ENCODE results near the gene STAC2.
A peak's percentile ranks its signal among the peaks of the same experiment; 100 is the strongest.
"Not testable (repeated sequence)": the region's sequence is repeated elsewhere in the genome, so short reads cannot be mapped to it uniquely, and the experiment has no call there.

STAC2 gene

DNA sequence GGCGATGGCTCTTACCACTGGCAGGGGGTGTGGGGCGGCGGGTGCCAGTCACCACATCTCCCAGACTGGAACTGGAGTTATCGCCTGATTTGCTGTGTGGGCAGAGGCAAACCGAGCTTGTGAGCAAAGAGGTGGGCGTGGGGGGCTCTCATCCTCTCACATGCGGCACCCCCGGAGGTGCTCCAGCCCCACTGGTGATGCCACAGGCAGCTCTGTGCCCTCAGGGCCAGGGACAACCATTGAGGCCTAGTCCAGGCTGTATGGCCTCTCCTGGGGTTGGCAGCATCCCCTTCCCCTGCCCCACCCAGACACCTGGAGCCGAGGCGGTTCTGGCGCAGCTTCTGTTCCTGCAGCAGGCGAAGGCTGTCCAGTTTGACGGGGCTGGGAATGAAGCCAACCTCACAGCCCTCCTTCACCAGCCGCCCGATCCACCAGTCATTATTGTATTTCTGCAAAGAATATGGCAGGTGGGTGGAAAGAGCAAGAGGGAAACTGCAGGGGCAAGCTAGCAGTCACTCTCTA, 39.2 kb downstream of the STAC2 start:
- no peak for DNase-seq (ENCODE audit: low read depth)

DNA sequence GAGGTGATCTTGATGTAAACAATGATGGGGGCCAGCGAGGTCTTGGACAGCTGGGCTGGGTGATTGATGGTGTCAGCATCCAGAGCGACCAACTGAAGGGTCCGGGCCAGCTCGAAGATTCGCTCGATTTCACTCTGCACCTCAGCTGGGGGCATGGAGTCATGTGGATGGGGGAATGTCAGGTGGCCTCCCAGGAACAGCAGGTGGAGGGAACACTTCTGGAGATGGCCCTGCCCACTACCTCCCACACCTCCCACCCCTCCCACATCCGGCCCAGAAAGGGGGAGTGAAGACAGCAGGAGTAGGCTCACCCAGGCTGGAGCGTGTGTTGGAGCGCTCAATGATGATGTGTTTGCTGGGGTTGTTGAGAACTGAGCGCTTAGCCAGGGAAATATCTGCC, 42.0 kb downstream of the STAC2 start:
- no peak for DNase-seq (ENCODE audit: low read depth)

DNA sequence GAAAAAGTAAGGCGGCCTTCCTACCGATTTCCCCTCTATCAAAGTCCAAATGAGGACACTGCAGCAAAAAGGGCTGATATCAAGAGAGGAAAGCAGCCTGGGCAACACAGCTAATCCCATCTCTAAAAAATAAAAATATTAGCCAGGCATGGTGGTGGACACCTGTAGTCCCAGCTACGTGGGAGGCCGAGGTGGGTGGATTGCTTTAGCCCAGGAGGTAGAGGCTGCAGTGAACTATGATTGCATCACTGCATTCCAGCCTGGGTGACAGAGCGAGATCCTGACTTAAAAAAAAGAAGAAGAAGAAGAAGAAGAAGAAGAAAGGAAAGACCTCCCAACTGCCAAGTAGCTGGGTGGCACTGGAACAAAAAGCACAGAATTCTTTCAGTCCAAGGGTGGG, 42.7 kb downstream of the STAC2 start:
- DNase-seq (ENCODE audit: low read depth): no peak

DNA sequence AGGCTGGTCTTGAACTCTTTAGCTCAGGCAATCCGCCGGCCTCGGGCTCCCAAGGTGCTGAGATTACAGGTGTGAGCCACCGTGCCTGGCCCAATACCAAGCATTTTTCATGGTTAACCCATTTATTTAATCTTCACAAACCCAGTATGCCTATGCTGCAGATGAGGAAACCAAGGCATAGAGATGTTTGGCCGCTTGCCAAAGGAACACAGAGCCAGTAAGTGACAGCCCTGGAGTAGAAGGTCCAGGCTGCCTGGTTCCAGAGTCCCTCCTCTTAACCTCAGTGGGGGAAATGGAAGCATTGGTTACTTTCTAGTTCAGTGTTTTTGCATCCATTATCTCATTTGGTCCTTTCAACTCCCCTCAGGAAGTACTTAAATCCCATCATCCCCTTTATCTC, 44.4 kb downstream of the STAC2 start:
- DNase-seq (ENCODE audit: low read depth): no peak

DNA sequence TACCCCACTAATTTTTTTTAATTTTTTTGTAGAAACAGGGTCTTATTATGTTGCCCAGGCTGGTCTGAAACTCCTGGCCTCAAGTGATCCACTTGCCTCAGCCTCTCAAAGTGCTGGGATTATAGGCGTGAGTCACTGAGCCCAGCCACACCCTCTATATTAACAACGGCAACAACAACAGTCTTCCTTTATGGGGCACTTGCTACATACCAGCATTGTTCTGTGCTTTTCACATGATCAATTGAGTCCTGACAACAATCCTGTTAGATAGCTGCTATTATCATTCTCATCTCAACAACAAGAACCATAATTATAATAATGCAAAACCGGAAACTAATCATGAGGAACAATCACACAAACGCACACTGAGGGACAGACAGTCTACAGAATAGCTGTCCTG, 47.2 kb downstream of the STAC2 start:
- no peak for DNase-seq (ENCODE audit: low read depth)

DNA sequence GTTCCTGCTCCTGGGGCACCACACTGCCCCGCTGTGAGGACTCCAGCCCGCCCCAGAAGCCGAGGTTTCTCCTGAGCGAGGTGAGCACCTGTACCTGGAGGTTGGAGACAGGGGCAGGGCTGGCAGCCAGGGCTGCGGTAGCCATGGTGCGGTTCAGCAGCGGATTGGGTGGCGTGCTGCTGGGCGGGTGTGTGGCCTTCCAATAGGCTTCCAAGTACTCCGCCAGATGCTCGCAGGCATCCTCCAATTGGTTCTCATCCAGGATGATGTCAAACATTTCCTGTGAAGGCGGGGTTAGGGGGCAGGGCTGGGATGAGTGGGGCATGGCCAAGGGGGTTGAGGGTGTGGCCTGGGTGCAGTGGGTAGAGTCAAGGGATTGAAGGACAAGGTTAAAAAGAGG, 48.5 kb downstream of the STAC2 start:
- DNase-seq (ENCODE audit: low read depth): no peak

DNA sequence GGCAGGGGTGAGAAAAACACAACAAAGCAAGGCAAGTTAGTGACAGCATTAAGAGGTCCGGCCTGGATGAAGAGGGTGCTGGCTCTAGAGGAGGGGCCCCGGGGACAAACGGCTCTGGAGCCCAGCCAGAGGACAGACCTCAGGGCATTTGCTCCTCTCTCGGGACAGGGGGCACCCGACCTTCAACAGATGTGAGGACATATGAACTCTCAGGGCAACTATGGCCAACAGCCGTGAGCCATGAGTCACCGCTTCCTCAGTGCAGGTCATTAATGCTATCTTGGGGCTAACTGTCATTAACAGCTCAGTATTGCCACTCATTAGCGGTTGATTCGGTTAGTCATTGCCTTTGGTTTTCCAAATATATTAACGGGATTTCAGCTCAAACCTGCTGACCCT, 50.1 kb downstream of the STAC2 start:
- DNase-seq (ENCODE audit: low read depth): no peak

DNA sequence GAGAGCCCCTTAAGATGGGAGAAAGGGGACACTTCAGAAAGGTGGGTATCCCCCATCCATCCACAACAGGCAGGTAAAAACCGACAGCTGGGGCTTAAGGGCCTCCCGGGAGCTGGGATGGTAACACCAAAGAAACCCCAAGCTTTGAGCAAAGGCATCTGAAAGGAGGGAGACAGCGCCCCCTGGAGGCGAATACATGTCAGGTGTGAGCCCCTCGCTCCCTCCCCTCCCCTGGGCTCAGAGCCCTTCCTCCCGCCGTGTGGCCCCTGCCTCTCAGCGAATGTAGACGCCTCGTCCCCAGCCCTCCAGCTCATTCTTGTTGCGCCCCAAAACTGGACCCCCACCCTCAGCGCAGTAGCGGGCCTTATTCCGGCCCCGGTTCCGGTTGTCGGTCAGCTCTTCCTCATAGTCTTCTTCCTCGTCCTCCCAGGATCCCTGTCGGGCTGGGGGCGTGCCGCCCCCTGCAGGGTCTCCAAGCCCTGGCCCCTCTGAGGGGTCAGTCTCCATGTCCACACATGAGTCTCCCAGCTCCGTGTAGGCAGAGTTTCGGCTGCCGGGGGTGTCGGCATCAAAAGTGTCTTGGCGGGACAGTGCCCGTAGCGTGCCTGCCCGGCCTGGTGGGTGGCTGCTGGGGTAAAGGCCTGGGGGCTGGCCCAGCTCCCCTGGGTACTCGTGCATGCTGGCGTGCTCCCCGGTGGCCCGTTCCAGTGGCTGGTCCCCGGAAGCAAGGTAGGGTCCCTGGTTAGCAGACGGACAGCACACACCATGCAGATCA, 50.6 kb downstream of the STAC2 start:
- DNase-seq (ENCODE audit: low read depth): peak; percentile 62

DNA sequence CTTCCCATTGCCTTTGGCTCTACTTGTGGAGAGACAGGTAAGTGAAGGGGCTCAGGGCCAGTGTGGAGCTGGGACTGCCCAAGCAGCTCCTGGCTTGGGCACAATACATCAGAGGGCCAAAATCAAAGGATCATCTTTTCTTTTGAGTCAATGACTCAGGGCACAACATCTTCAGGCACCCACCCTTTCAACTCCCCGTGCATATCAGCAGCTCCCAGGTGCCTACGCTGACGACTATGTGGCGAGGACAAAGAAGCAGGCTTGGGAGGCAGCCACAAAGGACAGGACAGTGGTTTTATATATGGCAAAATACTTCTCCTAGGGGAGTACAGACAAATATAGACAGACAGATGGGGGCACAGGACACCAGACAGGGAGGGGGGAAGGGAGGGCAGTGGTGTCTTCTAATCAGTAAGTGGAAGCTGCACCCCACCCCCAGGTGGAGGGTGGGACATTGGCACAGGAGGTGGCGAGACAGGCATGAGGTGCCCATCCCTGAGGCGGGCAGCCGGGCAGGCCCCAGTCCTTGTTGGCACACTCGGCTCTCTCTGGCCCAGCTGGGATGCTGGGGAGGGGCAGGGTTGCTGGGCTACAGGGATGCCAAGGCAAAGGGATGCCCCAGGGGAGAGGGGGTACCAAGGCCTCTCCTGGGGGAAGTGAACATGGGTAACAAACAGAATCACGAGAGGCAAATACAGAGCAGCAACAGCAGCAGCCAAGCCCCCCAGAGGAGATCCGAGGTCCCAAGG, 52.0 kb downstream of the STAC2 start:
- DNase-seq (ENCODE audit: low read depth): no peak

DNA sequence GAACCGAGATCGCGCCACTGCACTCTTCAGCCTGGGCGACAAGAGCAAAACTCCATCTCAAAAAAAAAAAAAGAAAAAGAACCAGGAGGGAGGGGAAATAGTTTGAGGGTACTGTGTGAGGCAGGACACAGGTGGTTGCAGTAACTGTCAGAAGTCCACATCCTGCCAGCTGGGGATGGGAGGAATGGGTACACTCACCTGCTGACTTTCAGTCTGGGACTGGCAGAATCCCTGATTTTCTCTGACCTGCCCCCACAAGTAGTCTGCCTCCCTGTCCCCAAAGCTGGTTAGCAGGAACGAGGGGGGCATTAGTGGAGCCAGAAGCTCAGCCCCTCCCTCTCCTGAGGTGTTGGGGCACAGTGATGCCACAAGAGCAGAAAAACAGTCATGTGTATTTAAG, 52.7 kb downstream of the STAC2 start:
- no peak for DNase-seq (ENCODE audit: low read depth)

DNA sequence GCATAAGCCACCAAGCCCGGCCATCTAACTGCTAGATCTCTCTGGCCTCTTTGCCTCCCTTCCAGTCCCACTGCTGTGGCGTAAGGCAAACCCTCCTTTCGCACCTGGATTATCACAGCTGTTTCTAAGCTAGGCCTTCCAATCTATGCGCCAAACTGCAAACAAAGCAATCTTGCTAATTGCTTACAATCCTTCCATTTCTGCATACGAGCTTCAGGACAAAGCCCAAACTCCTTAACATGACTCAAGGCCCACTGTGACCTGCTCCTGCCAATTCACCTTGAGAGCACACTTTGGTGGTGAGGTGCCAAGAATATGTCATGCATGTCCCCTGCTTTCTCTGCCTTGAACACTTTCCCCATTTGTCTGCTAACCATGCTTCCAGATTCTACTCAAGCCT, 53.8 kb downstream of the STAC2 start:
- no peak for DNase-seq (ENCODE audit: low read depth)

DNA sequence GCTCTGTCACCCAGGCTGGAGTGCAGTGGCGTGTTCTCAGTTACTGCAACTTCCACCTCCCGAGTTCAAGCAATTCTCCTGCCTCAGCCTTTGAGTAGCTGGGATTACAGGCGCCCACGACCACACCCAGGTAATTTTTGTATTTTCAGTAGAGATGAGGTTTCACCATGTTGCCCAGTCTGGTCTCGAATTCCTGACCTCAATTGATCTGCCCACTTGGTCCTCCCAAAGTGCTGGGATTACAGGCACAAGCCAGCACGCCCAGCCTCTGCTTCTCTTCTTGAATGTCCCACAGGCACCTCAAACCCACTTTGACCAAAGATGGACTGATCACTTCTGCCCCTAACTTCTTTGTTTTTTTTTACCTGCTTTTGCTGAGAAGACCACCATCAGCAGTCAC, 55.2 kb downstream of the STAC2 start:
- DNase-seq (ENCODE audit: low read depth): no peak

DNA sequence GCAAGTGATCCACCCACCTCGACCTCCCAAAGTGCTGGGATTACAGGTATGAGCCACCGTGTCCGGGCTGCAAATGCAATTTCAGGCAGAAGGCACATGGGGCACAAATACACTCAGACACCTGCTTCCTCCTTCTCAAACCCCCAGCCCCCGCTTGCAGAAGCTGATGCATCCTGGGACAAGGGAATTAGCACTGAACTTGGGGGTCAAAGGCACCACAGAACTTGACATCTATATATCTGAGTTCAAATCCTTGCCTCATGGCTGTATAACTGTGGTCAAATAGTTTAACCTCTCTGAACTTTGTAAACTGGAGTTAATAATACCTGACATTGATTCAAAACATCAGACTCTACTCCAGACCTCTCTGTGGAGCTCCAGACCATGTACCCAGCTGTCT, 55.6 kb downstream of the STAC2 start:
- no peak for DNase-seq (ENCODE audit: low read depth)

DNA sequence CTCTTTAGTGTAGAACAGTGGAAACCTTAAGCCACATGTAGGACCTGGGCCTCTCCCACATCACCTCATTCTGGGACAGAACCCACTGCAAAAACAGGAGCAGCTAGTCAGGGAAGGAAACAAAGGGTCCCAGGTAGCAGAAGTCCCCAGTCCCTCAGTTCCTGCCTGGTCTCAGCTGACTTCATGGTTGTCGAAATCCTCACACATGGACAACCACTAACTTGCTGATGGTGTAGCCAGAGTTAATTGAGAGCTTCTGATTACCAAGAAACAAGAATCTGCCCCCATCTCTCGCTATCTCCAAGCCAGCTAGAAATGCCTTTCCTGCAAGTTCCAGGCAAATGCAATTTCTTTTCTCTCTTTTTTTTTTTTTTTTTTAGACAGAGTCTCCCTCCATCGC, 56.2 kb downstream of the STAC2 start:
- DNase-seq (ENCODE audit: low read depth): no peak

DNA sequence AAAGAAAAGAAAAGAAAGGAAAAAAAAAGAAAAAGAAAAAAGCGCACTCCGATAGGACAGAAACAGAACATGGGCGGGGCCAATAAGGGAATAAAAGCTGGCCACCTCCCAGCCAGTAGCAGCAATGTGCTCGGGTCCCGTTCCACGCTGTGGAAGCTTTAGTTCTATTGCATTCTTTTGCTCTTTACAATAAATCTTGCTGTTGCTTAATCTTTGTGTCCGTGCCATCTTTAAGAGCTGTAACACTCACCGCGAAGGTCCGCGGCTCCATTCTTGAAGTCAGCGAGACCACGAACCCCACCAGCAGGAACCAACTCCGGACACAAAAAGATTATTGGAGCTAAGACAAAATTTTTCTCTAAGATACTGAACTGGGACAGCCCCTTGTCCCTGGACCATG, 56.6 kb downstream of the STAC2 start:
- no peak for DNase-seq (ENCODE audit: low read depth)

DNA sequence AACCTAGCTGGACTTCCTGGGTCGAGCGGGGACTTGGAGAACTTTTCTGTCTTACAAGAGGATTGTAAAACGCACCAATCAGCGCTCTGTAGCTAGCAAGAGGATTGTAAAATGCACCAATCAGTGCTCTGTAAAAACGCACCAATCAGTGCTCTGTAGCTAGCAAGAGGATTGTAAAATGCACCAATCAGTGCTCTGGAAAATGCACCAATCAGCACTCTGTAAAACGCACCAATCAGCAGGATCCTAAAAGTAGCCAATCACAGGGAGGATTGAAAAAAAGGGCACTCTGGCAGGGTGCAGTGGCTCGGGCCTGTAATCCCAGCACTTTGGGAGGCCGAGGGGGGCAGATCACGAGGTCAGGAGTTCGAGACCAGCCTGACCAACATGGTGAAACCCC, 57.2 kb downstream of the STAC2 start:
- not testable (repeated sequence) for DNase-seq (ENCODE audit: low read depth)

DNA sequence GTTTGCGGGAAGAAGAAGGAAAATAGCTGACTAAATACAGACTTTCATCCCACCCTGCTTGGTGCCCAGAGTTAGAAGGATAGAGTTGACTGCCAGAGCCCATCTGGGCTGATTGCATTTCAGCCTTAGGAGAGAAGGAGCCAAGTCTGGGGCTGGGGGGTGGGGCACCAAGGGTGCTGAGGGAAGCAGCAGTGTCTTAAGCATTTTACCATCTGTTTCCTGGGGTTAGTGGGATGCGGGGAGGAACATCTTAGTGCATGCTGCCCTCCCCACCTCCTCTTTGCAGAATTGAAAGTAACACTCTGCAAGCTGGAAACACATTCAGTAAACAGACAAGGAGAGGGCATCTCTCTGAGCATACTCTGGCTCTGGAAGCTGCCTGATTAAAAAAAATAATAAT, 58.3 kb downstream of the STAC2 start:
- DNase-seq (ENCODE audit: low read depth): no peak

DNA sequence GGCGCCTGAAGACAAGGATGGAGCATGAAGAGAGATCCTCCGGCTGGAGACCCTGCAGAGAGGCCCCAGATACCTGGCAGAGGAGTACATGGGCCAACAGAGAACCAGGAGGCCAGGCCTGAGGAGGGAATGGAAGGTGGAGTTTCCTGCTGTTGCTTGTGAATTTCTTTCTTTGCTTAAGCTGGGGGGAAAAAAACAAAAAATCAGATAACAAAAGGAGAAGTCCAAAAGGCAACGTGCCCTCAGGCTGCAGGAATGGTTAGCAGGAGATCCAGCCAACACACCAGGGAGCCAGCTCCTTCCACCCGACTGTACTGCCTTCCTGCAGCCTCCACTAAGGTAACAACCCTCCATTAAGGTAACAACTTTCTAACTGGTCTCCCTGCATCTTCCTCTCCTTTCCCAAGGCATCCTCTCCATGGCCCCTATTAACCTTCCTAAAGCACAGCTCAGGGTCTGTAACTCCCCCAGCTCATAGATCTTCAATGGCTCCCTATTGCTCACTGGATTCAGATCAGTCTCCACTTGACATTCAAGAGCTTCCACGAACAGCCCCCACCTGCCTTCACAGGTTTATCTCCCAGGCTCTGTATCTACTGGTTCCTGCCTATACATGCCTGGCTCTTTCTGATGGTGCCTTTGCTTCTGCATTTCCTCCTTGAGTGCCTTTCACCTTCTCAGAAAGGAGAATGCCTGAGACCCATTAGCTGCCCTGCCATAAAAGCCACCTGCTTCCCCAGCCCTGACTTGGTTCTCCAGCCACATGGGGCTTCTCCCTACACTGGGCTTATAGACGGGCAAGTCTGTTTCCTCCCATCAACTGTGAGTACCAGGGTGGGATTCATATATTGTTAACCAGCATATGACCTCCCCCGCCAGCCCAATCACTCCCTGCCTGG, 59.1 kb downstream of the STAC2 start:
- no peak for DNase-seq (ENCODE audit: low read depth)

DNA sequence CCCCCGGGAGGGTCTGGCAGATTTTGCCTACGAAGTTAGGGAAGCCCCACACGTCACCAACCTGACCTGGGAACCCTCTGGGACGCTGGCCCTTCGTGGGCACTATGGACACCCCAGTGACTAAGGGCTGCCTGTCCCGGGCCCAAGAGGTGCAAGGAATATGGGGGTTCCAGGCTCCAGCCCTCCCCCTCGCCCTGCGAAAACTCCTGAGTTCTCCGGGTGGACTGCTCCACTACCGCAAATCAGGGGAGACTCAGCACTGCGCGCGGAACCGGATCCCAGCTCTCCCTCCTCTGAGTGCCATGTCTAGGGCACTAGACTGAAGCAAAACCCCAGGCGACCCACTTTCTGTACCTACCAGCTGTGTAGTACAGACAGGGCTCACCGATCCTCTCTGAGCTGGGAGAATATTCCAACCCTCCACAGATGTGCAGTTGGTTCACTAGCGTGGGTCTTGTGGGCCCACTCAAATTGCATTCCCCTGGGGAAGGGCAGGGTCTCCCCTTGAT, 59.9 kb downstream of the STAC2 start, which contains the start of gene ARL5C:
ARL5C (minus strand) TSS at position 321 of the 509 bp plus-strand sequence. CDS start 401 bp downstream, outside the sequence.
- no peak for DNase-seq (ENCODE audit: low read depth)

DNA sequence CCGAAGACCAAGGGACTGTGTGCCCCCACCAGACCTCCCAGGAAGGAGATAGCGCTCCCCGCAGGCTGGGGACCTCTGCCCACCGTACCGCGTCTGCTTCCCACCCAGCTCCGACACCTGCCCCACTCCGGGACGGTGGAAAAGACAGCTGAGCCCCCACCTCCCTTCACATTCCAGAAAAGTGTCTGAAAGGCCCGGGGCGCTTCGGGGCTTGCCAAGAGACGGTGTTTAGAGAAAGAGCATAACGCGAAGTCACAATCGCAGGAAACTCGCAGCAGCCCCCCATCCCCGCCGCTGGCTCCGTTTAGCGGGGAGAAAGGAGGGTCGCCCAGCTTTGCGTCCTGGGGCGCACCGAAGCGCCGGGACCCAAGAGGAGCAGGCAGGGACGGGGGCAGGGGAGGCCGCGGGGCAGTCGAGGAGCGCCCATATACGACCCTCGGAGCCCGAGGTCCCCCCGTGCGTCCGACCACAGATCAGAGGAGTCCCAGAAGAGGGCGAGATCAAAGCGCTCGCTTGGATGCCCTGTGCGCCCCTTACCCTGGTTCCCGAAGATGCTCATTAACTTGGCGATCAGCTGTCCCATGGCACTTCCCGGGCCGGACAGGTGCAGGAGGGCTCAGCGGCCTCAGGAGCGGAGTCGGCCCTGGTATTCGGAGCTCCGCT, 60.4 kb downstream of the STAC2 start:
- DNase-seq (ENCODE audit: low read depth): no peak

DNA sequence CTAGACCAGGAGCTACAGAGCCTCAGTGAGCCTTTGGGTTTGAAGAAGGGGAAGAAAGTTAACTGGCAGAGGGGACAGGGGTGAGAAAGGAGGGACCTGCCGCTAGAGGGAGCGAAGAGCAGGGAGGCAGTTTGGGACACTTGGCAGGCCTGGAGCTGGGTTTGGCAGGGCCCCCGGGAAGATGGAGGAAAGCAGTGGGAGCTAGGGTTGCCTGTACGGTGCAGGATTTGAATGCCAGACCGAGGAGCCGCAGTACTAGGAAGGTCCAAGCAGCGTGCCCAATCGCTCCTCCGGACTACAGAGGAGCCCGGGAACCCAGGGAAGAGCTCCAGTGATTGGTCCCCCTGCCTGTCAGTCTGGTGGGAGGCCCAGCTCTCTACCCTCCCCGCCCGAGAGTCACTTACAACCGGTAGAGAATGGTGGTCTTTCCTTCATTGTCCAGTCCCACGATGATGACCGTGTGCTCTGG, 61.0 kb downstream of the STAC2 start:
- peak; percentile 62 for DNase-seq (ENCODE audit: low read depth)

Measured in stimulated activated CD4-positive, alpha-beta T cell treated with anti-CD3 and anti-CD28 coated beads, Interleukin-2, amount 100 ng/mL, for 4 hours (primary cell).